D721Med (cell line): ENCODE data around the gene USH1G.

Source experiments
- DNase-seq: peaks from one replicate; pipeline ENCODE4 v3.0.0; 2011; ENCODE audit warnings: low spot score; ENCODE audit not compliant: insufficient read length
- FAIRE-seq: peaks from 2 replicates; lab custom pipeline; 2011; peaks lifted over from hg19 to GRCh38; lab: Jason Lieb, UNC
- CTCF ChIP-seq: IDR thresholded peaks from 2 replicates; pipeline ENCODE4 v1.5.1; 2012; ENCODE audit warnings: mild to moderate bottlenecking, control low read depth; ENCODE audit not compliant: insufficient read depth; ENCODE audit errors: missing control alignments

USH1G gene

GRCh38 chr17:74937064-74938051, 14.3 kb upstream of the USH1G start:
- no peak for TF ChIP-seq CTCF
- FAIRE-seq (no peak), DNase-seq (no peak)

GRCh38 chr17:74936470-74936799, 13.4 kb upstream of the USH1G start:
- no peak for DNase-seq
- FAIRE-seq: no peak
- no peak for TF ChIP-seq CTCF

- no peak for FAIRE-seq
- TF ChIP-seq CTCF: no peak
- DNase-seq: peak; percentile 96
Measured at GRCh38 chr17:74935585-74936469, 12.8 kb upstream of the USH1G start, which contains the start of gene OTOP3. TSS of gene OTOP3 (plus strand) at chr17:74935898. CDS start at chr17:74935922, 24 bp downstream.

- DNase-seq (no peak), FAIRE-seq (no peak)
- TF ChIP-seq CTCF: no peak
Measured at GRCh38 chr17:74935048-74935447, 12.0 kb upstream of the USH1G start.

- FAIRE-seq (no peak), DNase-seq (no peak)
- TF ChIP-seq CTCF: no peak
Measured at GRCh38 chr17:74930535-74931036, 7.5 kb upstream of the USH1G start.

GRCh38 chr17:74928786-74929185, 5.7 kb upstream of the USH1G start:
- DNase-seq (no peak), FAIRE-seq (no peak)
- TF ChIP-seq CTCF: no peak
